GM21515 (cell line): ENCODE data around the gene BBS4.

Source experiments
- ATAC-seq: cut with Tn5 transposase; IDR thresholded peaks from one replicate; pipeline ENCODE4 v1.9.1; 2021; ENCODE audit not compliant: unreplicated experiment

BBS4 gene

DNA sequence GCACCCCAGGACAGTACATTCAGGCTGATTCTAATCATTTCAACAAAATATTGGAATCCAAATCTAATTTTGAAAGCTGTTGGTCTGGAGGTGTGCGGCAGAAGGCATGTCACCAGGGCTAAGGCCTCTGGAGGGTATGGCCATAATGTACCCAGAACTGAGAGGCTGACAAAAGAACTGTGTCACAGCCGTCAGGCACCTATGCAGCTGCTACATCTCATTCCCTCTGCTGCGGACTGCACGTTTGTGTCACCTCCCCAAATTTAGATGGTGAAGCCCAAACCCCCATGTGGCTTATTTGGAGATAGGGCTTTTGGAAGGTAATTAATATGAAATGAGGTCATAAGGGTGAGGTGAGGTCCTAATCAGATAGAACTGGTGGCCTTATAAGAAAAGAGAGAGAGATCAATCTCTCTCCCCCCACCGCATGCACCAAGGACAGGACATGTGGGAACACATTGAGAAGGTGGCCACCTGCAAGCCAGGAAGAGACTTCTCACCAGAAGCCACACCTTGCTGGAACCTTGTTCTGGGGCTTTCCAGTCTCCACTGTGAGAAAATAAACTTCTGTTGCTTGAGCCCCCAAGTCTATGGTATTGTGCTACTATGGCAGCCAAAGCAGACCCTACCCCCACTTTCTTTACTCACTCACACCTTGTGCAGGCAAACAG is 74.7 kb downstream of the BBS4 start:
- no peak for ATAC-seq

GRCh38 chr15:72764656-72765055 is 78.6 kb downstream of the BBS4 start:
- no peak for ATAC-seq

GRCh38 chr15:72766025-72766424 is 80.0 kb downstream of the BBS4 start:
- ATAC-seq = no peak

- no peak for ATAC-seq
These were observed 80.8 kb downstream of the BBS4 start for GRCh38 chr15:72766780-72767179.

DNA sequence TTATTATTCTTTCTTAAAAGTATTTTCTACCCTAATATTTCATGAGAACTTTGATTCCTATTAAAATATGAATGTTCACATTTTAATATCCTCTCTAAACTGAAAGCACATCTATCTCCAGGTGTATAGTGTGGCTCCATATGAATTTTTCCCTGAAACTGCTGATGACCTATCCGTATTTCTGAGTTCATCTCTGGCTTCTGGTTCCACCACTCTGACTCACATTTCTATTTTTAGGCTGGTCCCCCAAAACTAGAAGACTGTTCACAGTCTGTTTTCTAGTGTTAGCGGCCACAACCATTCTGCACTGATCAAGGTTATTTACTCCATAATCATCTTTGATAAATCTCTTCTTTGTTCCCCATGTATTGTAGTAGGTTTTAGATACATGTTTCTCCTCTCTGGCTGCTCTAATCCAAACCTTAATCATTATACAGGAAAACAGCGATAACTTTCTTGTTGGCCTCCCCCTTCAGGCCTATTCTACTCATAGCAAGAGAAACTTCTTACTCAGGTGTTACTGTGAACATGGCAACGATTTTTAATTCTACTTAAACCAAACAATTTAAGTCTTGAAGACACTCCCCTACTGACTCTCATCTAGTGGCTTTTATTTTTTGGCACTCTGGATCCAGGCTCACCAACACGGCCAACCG is 84.8 kb downstream of the BBS4 start:
- no peak for ATAC-seq

- ATAC-seq = no peak
These were observed 85.3 kb downstream of the BBS4 start for GRCh38 chr15:72771329-72771725.

- ATAC-seq = no peak
These were observed 88.8 kb downstream of the BBS4 start for GRCh38 chr15:72774696-72775383.

GRCh38 chr15:72778796-72779195 is 92.8 kb downstream of the BBS4 start:
- no peak for ATAC-seq

GRCh38 chr15:72781631-72782030 is 95.6 kb downstream of the BBS4 start:
- no peak for ATAC-seq

GRCh38 chr15:72782274-72783003 is 96.4 kb downstream of the BBS4 start:
- ATAC-seq = no peak

DNA sequence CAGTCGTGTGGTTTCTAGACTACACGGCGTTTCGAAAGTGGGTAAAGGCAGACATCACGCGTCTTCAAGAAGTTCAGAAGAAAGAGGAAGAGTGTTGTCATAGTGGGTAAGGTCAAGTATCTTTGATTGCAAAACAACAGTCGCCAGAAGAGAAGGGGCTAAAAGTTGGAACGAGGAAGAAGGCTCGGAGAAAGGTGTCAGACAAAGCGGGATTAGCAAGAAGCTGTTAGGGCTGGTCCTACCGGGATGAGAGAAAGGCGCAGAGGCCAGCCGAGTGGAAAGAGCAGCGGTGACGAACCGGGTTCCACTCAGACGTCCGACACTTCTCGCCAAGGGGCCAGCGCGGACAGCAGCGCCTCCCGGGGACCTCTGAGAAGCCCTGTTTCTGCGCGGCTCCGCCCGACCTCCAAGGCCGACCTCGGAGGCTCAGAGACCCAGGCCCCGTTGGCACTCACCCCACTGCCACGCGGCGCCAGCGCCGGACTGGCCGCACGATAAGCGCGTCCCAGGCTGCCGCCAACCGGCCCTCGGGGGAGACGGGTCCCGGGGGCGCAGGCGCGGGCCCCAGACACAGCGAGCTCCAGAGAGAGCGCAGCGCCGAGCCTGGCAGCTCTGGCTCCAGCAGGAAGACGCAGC is 97.1 kb downstream of the BBS4 start:
- peak; percentile 37 for ATAC-seq

GRCh38 chr15:72783640-72784455 is 97.8 kb downstream of the BBS4 start, which contains the start of gene ADPGK:
TSS of gene ADPGK (minus strand) at chr15:72783758. CDS start at chr15:72783691, 67 bp downstream.
- ATAC-seq = peak; percentile 73

- no peak for ATAC-seq
These were observed 98.5 kb downstream of the BBS4 start for GRCh38 chr15:72784456-72784876.

DNA sequence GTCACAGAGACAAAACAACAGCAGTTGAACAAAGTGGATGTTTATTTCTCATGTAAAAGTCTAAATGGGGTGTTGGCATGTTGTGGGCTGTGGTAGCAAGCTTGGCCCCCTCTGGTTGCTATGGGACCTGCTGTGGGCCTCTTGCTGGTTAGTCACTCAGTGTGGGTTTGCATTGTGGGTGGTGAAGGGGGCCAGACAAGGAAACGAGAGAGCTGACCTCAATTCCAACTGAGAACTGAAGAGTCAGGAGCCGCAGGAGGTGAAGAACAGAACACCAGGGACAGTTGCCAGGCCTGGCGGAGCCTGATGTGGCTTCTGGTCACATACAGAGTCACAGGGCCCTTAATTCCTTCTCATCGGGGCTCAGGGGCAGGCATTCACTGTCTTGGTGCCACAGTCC is 99.4 kb downstream of the BBS4 start:
- no peak for ATAC-seq

DNA sequence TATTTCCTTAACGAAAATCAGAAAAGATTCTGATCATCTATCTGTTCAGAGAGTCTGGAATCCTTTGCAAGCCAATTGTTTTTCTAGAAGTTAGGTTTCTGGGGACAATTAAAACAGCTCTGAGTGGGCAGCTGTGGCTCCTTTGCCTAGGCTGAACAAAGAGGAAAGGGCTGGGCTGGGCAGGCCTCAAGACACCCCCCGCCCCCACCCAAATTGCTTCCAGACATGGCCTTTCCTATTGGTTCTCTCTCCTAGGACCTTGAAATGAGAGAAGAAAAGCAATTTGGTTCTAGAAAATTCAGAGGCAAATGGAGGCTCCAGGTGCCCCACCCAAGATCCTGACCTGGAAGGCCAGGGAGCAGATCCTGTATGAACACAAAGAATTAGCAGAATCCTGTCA is 99.8 kb downstream of the BBS4 start:
- ATAC-seq = no peak

DNA sequence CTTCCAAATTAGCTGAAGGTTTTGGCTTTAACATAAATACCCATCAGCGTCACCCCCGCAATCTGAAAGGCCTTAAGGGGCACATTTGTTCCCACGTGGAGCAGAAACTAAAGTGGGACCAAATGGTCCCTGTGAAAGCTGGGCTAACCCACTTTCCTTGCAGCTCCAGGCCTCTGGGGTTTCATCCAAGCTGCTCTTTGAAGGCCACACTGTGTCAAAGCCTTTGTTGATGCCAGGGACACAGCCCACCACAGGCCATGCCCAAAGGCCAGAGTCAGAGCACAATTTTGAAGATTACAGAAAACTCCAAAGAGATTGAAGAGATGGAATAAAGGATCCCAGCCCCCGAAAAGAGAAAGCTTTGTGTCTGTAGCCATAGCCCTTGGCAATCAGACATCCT is 100.2 kb downstream of the BBS4 start:
- no peak for ATAC-seq

- ATAC-seq = no peak
These were observed 100.8 kb downstream of the BBS4 start for GRCh38 chr15:72786676-72787345.

DNA sequence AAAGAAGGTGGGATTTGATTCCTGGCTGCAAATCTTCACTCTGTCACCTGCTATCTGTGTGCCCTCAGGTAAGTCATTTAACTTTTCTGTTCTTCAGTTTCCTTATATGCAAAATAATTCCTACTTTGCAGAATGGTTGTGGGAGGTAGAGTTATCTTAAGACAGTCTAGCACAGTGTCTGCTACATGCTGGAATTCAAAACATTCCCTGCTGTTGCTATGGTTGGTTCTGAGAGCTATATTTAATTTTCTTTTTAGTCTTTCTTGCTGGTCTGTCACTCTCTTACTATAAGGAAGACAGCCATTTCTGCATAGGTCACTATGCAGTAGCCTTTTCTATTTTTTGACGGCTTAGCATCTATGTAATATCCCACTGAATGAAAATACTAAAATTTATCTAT is 101.5 kb downstream of the BBS4 start:
- no peak for ATAC-seq
